Stimulated activated CD4-positive, alpha-beta T cell treated with anti-CD3 and anti-CD28 coated beads, Interleukin-4, amount 100 ng/mL, for 48 hours (primary cell): ENCODE data around the gene WDSUB1.

Source experiments
- DNase-seq, 2 donors: peaks; one replicate each; pipeline ENCODE4 v3.0.0-alpha.2; 2020; ENCODE audit warnings: low read depth in 2 of 2

The WDSUB1 gene

DNA sequence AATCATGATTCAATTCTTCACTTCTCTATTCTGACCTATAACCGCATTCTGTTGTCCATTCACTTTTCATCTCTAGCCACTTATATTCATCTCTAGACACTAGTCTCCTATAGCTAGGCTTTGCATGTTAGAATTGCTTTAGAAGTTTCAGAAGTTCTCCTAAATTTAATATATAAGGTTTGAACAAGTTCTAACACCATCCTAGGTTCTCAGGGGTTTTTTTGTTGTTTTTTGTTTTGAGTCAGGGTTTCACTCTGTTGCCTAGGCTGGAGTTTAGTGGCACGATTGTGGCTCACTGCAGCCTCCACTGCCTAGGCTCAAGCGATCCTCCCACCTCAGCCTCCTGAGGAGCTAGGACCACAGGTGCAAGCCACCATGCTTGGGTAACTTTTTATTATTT is 19.9 kb downstream of the WDSUB1 start:
- no peak for DNase-seq

DNA sequence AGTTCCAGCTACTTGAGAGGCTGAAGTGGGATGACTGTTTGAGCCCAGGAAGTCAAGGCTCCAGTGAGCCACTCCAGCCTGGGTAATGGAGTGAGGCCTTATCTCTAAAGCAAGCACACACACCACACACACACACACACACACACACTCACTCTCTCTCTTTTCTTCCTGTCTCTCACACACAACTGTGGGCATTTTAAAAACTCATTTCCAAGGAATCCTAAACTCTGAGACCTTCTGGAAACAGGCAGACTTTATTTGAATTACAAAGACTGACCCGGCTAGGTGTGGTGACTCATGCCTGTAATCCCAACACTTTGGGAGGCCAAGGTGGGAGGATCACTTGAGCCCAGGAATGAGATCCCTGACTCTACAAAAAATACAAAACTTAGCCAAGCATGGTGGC is 21.3 kb downstream of the WDSUB1 start:
- no peak for DNase-seq

DNA sequence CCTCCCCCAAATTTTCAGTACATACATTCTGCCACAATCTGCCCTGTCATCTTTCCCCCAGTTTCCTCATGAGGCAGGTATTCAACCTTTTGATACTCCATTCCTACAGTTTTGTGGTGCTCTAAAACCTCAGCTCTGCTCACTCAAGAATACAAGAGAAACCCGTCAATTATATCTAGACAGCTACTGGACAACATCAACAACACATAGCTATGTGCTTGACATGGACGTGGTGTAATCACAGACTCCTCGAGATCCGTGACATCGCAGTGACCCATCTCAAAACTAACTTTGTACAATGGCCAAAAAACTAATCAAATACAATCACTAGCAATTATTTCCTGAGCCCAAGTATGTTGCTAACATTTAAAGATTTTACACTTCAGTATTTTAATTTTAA is 23.6 kb downstream of the WDSUB1 start:
- DNase-seq = no peak

DNA sequence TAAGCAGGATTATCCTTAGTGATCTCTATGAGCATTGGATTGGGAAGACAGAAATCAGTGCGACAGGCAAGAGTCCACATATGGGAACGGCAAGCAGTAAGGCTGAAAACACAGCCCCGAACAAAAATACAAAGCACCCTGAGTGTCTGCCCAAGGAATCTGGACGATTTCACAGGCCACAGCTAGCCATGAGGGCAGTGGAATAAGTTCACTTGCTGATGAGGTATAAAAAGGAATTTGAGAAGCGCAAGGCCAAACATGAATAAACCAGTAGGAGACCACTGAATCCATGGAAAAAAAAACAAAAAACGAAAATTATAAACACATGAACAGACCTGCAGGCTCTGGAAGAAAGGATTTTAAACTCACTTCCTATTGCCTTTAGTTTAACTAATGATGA is 24.3 kb downstream of the WDSUB1 start:
- no peak for DNase-seq

GRCh38 chr2:159256159-159256558 is 30.3 kb downstream of the WDSUB1 start:
- no peak for DNase-seq

- no peak for DNase-seq
Measured at GRCh38 chr2:159252905-159253304, 33.6 kb downstream of the WDSUB1 start.

GRCh38 chr2:159251296-159252173 is 35.0 kb downstream of the WDSUB1 start:
- DNase-seq = no peak

- no peak for DNase-seq
Measured at GRCh38 chr2:159249990-159250715, 36.4 kb downstream of the WDSUB1 start.

- DNase-seq = no peak
Measured at GRCh38 chr2:159246325-159246988, 40.0 kb downstream of the WDSUB1 start.

DNA sequence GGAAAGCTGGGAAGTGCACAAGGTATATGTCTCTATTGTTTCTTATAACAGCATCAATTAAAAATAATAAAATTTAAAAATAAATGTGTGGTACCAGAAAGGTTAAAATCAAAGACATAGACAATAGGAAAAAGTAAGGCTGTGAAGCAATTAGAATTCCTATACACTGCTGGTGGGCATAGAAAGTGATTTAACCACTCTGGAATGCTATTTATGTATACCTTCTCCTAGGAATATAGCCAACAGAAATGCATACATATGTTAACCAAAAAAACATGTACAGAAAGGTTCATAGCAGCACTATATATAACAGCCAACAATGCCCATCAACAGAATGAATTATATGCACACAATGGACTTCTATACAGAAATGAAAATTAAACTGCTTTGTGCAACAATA is 43.0 kb downstream of the WDSUB1 start:
- DNase-seq = no peak

DNA sequence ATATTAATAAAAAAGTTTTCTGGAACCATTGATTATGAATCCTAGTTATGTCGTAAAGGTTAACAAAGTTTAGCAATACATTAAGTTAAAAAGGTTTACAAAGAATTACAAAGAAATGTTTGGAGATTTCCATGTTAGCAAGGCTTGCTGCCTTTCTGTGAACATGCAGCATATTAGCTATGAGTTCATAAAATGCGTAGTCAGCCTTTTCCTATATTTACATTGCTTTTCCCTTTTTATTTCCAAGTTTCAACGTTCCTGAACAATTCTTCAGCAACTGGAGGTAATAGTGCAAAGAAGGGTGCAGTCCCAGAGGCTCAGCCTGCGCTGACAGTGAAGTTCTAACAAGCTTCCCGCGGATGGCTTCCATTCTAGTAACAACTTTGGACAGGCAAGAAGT is 51.6 kb downstream of the WDSUB1 start:
- DNase-seq = no peak

DNA sequence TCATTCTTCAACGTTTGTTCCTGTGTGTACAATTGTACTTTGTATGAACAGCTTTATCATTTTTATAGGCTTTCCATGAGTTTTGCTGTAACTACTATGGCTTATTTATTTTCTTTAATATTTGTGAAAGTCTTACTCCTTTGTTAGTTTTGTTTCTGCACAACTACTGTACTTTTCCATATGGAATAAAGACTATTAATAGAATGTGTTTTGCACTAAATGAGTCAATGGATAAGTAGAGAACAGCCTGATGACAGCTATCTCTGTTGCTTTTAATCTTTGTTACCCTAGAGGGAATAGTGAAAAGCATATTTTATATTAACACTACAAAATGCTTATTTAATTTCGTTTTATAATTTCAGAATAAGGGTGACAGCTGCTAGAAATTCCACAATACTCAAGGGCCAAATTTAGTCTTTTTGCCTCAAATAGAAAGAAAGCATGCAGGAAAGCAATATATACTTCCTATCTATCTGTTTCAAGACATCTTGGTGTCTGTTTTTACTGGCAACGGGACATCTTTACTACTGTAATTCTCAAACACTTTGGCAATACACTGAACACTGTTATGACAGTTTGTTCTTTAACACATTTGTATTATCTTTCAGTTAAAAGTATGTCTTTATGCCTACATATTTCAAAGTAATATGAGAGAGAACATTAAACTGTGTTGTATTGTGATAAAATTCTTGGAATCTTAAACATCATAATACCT is 53.9 kb downstream of the WDSUB1 start:
- DNase-seq = no peak

DNA sequence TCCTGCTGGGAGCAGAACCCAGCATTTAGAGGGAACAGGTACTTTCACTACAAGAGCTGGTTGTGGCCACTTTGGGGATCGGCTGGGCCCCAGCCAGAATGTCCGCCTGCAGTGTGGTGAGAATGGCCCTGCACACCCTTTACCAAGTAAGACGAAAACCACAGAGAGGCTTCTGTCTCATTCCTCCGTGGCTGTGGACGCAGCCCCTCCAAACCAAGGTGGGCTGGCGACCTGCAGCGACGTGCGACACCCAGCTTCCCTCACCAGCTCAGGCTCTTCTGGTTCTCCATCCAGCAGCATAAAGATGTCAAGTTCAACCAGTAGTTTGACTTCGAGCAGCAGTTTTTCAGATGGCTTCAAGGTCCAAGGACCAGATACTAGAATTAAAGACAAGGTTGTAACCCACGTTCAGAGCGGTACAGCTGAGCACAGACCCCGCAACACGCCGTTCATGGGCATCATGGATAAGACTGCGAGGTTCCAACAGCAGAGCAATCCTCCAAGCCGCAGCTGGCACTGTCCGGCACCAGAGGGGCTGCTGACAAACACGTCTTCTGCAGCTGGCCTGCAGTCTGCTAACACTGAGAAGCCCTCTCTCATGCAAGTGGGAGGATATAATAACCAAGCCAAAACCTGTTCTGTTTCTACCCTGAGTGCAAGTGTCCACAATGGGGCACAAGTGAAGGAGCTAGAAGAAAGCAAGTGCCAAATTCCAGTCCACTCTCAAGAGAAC is 56.2 kb downstream of the WDSUB1 start:
- DNase-seq = no peak

GRCh38 chr2:159229476-159230144 is 56.9 kb downstream of the WDSUB1 start:
- no peak for DNase-seq

DNA sequence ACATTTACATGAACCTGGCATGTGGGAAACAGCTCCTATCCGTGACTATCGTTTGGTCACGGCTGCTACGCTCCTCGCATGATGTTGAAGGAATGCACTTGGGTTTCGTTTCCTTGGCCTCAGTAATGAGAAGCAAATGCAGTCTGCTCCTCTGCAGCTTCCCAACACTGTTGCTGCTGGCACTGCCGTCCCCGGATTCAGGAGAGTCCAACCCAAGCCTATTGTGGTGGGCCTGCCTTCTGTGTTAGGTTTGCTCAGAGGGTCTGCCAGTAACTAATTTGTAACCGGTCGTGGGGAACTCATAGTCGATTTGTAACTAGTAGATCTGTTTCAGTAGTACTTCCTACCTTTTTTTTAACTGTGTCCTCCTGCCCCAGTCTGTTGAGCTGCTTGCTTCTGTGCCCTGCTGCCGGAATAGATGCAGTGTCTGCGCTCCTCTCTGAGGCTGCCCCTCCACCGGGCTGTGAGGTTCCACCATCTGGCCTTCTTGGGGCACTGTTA is 58.4 kb downstream of the WDSUB1 start:
- DNase-seq = no peak

GRCh38 chr2:159227467-159227866 is 59.0 kb downstream of the WDSUB1 start:
- DNase-seq = no peak

DNA sequence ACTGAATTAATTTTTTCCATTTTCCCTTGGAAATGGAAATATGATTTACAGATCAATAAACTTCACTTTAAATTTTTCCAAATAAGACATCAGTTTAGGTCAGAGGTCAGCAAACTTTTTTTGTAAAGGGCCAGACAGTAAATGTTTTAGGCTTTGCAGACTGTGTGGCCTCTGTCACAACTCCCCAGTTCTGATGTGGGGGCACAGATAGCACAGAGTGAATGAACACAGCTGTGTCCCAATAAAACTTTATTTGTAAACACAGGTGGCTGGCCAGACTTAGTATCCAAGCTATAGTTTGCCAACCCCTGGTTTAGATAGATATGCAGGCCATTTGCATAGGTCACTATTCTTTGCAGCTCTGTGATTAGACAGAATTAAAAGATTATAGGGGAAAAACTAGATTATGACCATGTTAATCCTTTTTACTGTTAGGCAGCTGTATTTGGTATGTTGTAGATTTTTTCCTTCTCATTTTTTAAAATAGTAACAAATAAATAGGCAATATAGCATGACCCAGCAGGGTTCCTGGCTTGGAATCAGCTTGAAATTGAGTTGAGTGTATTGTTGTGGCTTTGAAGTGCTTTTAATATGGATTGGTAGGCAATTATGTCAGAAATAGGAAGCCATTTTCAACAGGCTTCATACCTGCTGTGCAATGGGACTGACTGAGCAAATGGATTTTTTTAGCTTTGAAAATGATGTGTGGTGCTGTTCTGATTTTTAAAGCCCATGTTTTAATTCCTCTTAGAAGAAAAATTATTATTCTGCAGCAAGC is 59.7 kb downstream of the WDSUB1 start:
- DNase-seq = no peak

DNA sequence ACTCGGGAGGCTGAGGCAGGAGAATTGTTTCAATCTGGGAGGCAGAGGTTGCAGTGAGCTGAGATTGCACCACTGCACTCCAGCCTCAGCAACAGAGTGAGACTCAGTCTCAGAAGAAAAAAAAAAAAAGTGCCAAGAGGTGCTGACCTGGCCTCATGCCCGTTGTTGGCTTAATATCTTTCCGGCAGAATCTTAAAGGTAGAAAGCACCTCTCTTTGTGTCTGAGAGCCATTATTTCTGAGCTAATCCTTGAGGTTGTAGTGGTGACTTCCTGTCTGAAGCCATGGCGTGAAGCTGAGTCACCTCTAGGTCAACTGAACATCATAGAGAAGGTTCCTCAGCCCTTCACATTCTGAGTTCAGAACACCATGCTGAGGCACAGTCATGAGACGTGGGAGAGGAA is 60.4 kb downstream of the WDSUB1 start:
- no peak for DNase-seq
